Measurements from ENCODE around the gene SCO1. TPM values are rescaled to one million over a fixed set of nuclear protein-coding genes. Genes with fewer than 3 reads are reported as not detected.

The SCO1 gene
- total and polyA plus RNA-seq, 5 donors from 2014 or later: 14.7 to 17.5 (median 16.0) TPM

- Mint-ChIP-seq H3K27me3 (no peaks in the 10 kb centered on the region), H3K27ac (no peak overlapping the region), H3K4me3 (no peak overlapping the region), H3K4me1 (peaks cover 0 to 3% (median 0%) of the 10 kb centered on the region in 4 donors), H3K9me3 (peaks cover 0 to 3% (median 0%) of the 10 kb centered on the region in 7 donors), H3K36me3 (no peaks in the 10 kb centered on the region)
- DNase-seq: no peak
- ATAC-seq (ENCODE audit: low read depth in 2 of 2): no peak
- no peak overlapping the region for H3K4me3 ChIP-seq (ENCODE audit: low read depth, low read length)
- H3K4me1 ChIP-seq (ENCODE audit: control insufficient read depth, insufficient read depth, low read length, poor library complexity, severe bottlenecking): no peaks in the 10 kb centered on the region
- no peak overlapping the region for H3K27ac ChIP-seq (ENCODE audit: insufficient read depth, low read length, poor library complexity, severe bottlenecking)
- H3K27me3 ChIP-seq (ENCODE audit: control insufficient read depth, insufficient read depth, low read length): no peaks in the 10 kb centered on the region
- no peaks in the 10 kb centered on the region for H3K36me3 ChIP-seq (ENCODE audit: control insufficient read depth, insufficient read depth, low read length)
- H3K9me3 ChIP-seq (ENCODE audit: control insufficient read depth in 2 of 2, low read length in 2 of 2): no peaks in the 10 kb centered on the region
These were observed 74.5 kb downstream of the SCO1 start for GRCh38 chr17:10622617-10623485.

Other genes with a start within 250 kb of the SCO1 start
- not detected for gene MYH4, start 228.0 kb downstream of the SCO1 start, total RNA-seq
- gene MYH4, start 228.0 kb downstream of the SCO1 start, polyA plus RNA-seq: not detected
- gene MYH1, start 179.0 kb downstream of the SCO1 start, total RNA-seq: not detected
- not detected for gene MYH1, start 179.0 kb downstream of the SCO1 start, polyA plus RNA-seq
- gene MYH2, start 147.9 kb downstream of the SCO1 start, total RNA-seq: not detected
- gene MYH2, start 147.9 kb downstream of the SCO1 start, polyA plus RNA-seq: not detected
- 7.9 TPM for gene MYH3, start 40.2 kb downstream of the SCO1 start, total RNA-seq
- gene MYH3, start 40.2 kb downstream of the SCO1 start, polyA plus RNA-seq: under 1 TPM in 2 of 4 donors, not detected in 2; 0.28 to 0.41 TPM
- 25.1 TPM for gene ADPRM, start 61 bp upstream of the SCO1 start, total RNA-seq
- 10 to 100 TPM; 41.7 to 58.6 (median 52.4) TPM for gene ADPRM, start 61 bp upstream of the SCO1 start, polyA plus RNA-seq
- gene TMEM220, start 32.5 kb upstream of the SCO1 start, total RNA-seq: 0.15 TPM
- gene TMEM220, start 32.5 kb upstream of the SCO1 start, polyA plus RNA-seq: 1 to 10 TPM; 1.8 to 3.1 (median 2.2) TPM
- gene TMEM238L, start 106.6 kb upstream of the SCO1 start, total RNA-seq: not detected
- gene TMEM238L, start 106.6 kb upstream of the SCO1 start, polyA plus RNA-seq: not detected
- gene PIRT, start 140.6 kb upstream of the SCO1 start, total RNA-seq: not detected
- not detected for gene PIRT, start 140.6 kb upstream of the SCO1 start, polyA plus RNA-seq